NCI-H748 treated with DMSO at 0.1 percent for 48 hours (cell line): ENCODE results near the gene PLOD2.

Experiments used
- DNase-seq: peaks from one replicate; lab custom pipeline; 2025; lab: John Stamatoyannopoulos, UW

Gene PLOD2

GRCh38 chr3:146165877-146166276, 4.9 kb upstream of the PLOD2 start:
- no peak for DNase-seq

GRCh38 chr3:146164971-146165769, 4.2 kb upstream of the PLOD2 start:
- DNase-seq: no peak

- DNase-seq: no peak
Measured at GRCh38 chr3:146164506-146164905, 3.5 kb upstream of the PLOD2 start.

GRCh38 chr3:146164071-146164470, 3.1 kb upstream of the PLOD2 start:
- no peak for DNase-seq

GRCh38 chr3:146163584-146163983, 2.6 kb upstream of the PLOD2 start:
- DNase-seq: no peak

GRCh38 chr3:146162561-146162960, 1.6 kb upstream of the PLOD2 start:
- no peak for DNase-seq

GRCh38 chr3:146161663-146162002, 649 bp upstream of the PLOD2 start:
- peak; percentile 38 for DNase-seq

GRCh38 chr3:146160321-146160963, 542 bp downstream of the PLOD2 start:
- peak; percentile 42 for DNase-seq

GRCh38 chr3:146159616-146160320, 1.2 kb downstream of the PLOD2 start:
- no peak for DNase-seq

- no peak for DNase-seq
Measured at GRCh38 chr3:146159037-146159436, 1.9 kb downstream of the PLOD2 start.

GRCh38 chr3:146157325-146158060, 3.5 kb downstream of the PLOD2 start:
- DNase-seq: no peak

- no peak for DNase-seq
Measured at GRCh38 chr3:146156666-146157314, 4.2 kb downstream of the PLOD2 start.

GRCh38 chr3:146156095-146156494, 4.9 kb downstream of the PLOD2 start:
- DNase-seq: no peak

GRCh38 chr3:146154995-146155394, 6.0 kb downstream of the PLOD2 start:
- no peak for DNase-seq

GRCh38 chr3:146154316-146154715, 6.7 kb downstream of the PLOD2 start:
- DNase-seq: no peak

GRCh38 chr3:146153429-146153828, 7.6 kb downstream of the PLOD2 start:
- no peak for DNase-seq

GRCh38 chr3:146152834-146153233, 8.2 kb downstream of the PLOD2 start:
- DNase-seq: no peak

- no peak for DNase-seq
Measured at GRCh38 chr3:146148468-146148931, 12.5 kb downstream of the PLOD2 start.

GRCh38 chr3:146145642-146146041, 15.3 kb downstream of the PLOD2 start:
- DNase-seq: no peak

- DNase-seq: no peak
Measured at GRCh38 chr3:146142757-146143156, 18.2 kb downstream of the PLOD2 start.

GRCh38 chr3:146139586-146140110, 21.3 kb downstream of the PLOD2 start:
- DNase-seq: no peak

- DNase-seq: no peak
Measured at GRCh38 chr3:146138902-146139301, 22.1 kb downstream of the PLOD2 start.
